Endothelial cell of hepatic sinusoid (primary cell): ENCODE results near the gene ELAVL1.
"Not testable (repeated sequence)": the region's sequence is repeated elsewhere in the genome, so short reads cannot be mapped to it uniquely, and the experiment has no call there.

ENCODE experiments used
- in situ Hi-C: cut with HindIII; loops from 2 replicates; pipeline ENCODE4 v1.10.0; 2017; ENCODE audit warnings: low sequenced_read_pairs

The ELAVL1 gene

DNA sequence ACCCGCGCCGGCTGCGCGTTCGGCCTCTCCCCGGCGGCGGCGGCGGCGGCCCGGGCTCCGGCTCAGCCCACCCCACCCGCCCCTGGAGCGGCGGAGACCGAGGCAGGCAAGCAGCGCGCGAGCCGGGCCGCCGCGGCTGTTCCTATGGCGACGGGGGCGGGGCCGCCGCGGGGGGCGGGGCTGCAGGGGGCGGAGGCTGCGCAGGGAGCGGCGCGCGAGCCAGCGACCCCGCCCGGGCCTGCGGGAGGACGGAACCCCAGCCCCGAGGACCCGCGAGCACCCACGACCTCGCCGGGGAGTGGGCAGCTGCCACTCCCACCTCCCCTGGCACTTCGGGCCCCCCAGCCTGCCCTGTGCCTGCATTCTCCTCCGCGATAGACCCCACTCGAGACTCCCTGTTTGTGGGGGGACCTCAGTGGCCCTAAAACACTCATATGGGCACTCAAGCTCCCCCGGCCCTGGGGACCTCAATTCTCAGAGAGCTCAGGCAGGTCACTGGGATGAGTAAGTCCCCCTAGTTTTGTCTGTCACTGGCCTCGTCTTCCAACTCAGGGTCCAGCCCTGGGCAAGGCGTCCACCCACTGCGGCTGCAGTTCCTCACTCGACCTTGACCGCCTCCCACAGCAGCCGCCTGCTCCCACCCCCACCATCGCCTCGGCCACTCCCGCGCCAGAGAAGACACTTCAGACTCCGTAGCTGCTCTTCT, 79.3 kb downstream of the ELAVL1 start, which contains the start of gene CTXN1:
TSS of gene CTXN1 (minus strand) at position 115 of the 706 bp plus-strand sequence. CDS start 597 bp downstream, outside the sequence.
- in situ Hi-C loops: no loop called here

DNA sequence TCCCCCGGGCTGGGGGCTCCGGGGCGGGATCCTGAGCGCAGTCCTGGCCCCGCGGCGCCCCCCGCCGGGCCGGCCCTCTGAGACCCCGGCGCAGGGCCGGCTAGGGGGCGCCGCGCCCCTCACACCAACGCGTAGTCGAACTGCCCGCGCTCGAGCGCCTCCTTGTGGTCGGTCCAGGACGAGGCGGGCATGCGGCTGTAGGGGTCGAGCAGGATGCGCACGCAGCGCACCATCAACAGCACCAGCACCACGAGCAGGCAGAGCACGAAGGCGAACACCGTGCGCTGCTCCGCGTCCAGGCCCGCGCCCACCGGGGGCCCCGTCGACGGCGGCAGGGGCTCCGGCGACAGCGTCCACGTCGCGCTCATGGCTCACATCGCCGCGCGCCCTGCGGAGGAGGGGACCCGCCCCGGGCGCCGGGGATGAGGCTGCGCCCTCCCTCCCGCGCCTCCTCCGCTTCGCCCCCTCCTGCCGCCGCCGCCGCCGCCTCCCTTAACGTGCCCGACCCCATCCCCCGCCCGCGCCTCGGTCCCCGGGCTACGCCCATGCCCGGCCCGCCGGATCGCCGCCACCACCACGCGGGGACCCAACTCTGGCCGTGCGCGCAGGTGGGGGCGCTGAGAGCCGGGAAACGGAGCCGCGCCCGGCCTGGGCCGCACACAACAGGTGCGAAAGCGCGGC, 80.1 kb downstream of the ELAVL1 start:
- in situ Hi-C loops: no loop called here

GRCh38 chr19:7924651-7925170, 80.7 kb downstream of the ELAVL1 start:
- in situ Hi-C loops: loop anchor here (5.0 kb wide), 1 partner anchor 72 kb away; no protein-coding TSS in a partner anchor

DNA sequence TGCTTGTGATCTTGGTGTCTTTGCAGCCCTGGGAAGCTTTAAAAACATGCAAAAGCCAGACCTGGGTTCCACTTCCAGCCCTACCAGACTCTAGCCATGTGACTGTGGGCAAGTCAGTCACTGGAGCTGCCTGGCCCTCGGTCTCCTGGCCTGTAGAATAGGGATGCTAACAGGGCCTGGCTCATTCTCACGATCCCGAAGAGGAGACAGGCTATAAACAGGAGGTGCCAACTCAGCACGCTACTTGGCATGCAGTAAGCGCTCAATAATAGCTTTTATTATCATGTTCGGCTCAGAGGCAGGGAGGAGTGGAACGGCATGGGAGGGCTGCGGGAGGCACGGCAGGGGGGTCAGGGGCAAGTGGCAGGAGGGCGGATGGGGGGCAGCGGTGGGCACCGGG, 81.2 kb downstream of the ELAVL1 start:
- in situ Hi-C loops: loop anchor here (5.0 kb wide), 1 partner anchor 72 kb away; no protein-coding TSS in a partner anchor

GRCh38 chr19:7923295-7924191, 81.9 kb downstream of the ELAVL1 start:
- in situ Hi-C loops: loop anchor here (5.0 kb wide), 1 partner anchor 71 kb away; no protein-coding TSS in a partner anchor

DNA sequence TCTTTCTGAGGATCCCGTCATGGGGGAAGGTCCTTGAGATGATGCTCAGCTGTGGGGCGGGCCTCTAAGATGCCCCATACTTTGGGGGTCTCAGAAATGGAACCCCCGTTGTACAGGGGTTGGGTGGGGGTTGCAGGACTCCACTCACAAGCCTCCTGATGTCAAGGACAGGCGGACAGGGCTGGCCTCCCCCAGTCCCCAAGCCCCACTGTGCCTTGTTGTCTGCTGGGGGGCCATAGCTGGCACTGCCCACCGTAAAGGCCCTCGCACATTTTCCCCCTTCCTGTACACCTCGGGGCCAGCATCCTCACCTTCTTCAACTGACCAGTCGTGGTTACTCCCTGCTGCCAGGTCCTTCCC, 82.6 kb downstream of the ELAVL1 start:
- in situ Hi-C loops: loop anchor here (5.0 kb wide), 1 partner anchor 71 kb away; no protein-coding TSS in a partner anchor

DNA sequence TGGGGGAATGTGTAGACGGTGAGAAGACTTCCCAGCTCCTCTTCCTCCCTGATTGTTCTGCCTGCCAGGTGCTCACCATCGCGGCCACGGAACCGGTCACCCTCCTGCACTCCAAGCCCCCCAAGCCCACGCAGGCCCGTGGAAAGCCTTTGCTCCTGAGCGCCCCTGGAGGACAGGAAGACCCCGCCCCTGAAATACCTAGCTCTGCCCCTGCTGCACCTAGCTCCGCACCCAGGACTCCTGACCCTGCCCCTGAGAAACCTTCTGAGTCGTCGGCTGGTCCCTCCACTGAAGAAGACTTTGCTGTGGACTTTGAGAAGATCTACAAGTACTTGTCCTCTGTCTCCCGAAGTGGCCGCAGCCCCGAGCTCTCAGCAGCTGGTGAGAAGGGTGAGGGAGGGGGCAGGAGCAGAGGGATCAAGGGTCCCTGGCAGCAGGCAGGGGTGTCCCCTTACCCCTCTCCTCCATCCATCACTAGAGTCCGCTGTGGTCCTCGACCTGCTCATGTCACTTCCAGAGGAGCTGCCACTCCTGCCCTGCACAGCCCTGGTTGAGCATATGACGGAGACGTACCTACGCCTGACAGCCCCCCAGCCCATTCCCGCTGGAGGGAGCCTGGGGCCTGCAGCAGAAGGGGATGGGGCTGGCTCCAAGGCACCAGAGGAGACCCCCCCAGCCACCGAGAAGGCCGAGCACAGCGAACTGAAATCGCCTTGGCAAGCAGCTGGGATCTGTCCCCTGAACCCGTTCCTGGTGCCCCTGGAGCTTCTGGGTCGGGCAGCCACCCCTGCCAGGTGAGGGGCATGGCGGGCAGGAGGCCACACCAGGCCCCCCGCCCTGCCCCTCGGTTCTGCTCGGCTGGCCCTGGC, 83.2 kb downstream of the ELAVL1 start:
- in situ Hi-C loops: loop anchor here (5.0 kb wide), 1 partner anchor 70 kb away; no protein-coding TSS in a partner anchor

GRCh38 chr19:7921302-7921966, 84.0 kb downstream of the ELAVL1 start:
- in situ Hi-C loops: loop anchor here (5.0 kb wide), 1 partner anchor 69 kb away; no protein-coding TSS in a partner anchor

DNA sequence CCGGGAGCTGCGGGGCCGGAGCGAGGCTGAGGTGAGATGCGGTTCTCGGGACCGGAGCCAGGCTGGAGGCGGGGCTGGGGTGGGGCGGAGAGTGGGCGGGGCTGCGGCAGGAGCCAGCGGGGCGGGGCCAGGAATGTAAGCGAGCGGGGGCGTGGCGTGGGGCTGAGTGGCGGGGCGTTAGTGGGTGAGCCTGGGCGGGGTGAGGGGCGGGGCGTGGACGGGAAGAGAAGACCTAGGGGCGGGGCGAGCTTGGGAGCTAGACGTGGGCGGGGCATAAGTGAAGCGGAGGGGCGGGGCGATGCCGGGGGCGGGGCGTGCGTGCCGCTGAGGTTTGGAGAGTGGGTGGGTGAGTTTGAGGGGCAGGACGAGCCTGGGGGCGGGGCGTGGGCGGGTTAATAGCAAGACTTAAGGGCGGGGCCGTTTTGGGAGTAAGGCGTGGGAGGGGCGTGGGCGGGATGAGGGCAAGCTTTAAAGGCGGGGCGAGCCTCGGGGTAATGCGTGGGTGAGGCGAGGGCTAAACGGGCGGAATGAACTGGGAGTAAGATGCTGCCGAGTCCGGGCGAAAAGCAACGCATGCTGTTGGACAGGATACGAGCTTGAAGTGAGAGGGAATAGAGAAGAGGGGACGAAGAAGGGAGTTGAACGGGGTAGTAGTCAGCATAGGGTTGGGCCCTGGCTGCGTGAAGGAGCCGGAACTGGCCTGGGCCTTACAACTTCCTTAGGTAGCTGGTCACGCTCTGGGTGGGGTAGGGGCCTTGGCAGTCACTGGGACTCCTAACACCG, 84.7 kb downstream of the ELAVL1 start:
- in situ Hi-C loops: loop anchor here (5.0 kb wide), 1 partner anchor 68 kb away; no protein-coding TSS in a partner anchor

GRCh38 chr19:7919610-7920518, 85.6 kb downstream of the ELAVL1 start, which contains the start of gene SNAPC2:
Gene SNAPC2 (plus strand): TSS chr19:7920338. CDS start chr19:7920367, 29 bp downstream.
- in situ Hi-C loops: loop anchor here (5.0 kb wide), 1 partner anchor 68 kb away; no protein-coding TSS in a partner anchor

DNA sequence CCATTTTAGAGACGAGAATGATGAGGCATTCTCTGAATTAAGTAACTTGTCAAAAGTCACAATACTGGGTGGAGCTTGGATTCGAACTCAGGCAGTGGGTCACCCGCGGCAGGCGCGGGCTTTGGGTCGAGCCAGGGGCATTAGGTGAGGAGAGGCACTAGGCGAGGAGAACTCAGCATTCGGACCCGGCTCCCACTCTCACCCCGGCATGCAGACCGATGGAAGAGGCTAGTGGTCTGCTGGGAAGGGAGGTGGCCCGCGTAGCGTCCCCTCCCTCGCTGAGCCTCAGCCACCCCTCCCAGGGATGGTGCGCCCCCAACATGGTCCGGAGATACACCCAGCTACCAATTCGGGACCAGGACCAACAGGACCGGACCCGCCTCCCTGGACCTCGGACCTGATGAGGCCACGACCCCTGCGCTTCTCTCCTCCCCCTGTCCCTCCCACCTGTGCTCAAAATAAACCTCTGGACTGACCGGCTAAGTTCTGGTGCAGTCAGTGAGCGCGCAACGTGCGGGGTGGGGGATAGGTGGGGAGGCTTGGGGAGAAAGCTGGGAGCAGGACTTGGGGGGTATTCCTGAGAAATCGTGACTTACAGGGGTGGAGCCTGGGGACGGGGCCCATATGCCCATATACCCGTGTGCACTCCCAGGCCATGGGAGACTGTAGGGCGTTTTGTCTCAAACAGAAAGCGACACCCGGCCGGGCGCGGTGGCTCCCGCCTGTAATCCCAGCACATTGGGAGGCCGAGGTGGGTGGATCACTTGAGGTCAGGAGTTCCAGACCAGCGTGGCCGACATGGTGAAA, 86.6 kb downstream of the ELAVL1 start:
- in situ Hi-C loops: no loop called here

- in situ Hi-C loops: not testable (repeated sequence)
Measured at GRCh38 chr19:7918062-7918614, 87.3 kb downstream of the ELAVL1 start.

DNA sequence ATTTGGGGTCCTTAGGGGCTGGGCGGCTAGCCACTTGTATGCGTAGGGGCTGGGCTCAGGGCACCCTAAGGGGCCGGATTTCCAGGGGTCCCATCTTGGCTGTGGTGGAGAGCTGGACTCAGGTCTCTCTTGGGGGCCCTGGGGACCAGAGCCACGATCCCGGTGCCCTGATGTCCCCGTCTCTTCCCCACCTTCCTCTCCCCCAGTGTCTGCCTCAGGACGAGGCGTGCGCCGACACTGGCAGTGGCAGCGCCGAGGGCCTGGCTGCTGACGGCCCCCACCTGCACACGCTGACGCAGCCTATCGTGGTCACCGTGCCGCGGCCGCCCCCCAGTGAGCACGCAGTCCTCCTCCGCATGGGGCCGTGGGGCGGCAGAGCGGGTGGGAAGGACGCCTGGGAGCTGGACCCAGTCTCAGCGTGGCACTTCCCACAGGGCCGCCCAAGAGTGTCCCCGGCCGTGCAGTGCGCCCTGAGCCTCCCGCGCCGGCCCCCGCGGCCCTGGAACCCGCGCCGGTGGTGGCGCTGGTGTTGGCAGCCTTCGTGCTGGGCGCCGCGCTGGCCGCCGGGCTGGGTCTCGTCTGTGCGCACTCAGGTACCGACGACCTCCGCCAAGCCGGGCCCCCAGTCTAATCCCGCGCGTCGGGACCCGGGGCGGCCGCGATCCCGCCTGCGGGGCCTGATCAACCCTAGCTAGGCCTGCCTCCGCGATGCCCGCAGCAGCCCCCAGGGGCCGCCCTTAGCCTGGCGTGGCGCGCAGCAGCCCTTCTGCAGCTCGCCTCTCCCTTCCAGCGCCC, 88.0 kb downstream of the ELAVL1 start:
- in situ Hi-C loops: no loop called here

- in situ Hi-C loops: no loop called here
Measured at GRCh38 chr19:7916955-7917266, 88.5 kb downstream of the ELAVL1 start.
